Stimulated activated CD4-positive, alpha-beta T cell treated with anti-CD3 and anti-CD28 coated beads, TNF-alpha, amount 100 ng/mL, for 24 hours (primary cell): Measurements from ENCODE around the gene TCAP.
"Not testable (repeated sequence)": the region's sequence is repeated elsewhere in the genome, so short reads cannot be mapped to it uniquely, and the experiment has no call there.

Experiments
- DNase-seq, 3 experiments: peaks; one replicate each; pipeline ENCODE4 v3.0.0-alpha.2; 2020; ENCODE audit warnings: low read depth in 3 of 3

Gene TCAP

DNA sequence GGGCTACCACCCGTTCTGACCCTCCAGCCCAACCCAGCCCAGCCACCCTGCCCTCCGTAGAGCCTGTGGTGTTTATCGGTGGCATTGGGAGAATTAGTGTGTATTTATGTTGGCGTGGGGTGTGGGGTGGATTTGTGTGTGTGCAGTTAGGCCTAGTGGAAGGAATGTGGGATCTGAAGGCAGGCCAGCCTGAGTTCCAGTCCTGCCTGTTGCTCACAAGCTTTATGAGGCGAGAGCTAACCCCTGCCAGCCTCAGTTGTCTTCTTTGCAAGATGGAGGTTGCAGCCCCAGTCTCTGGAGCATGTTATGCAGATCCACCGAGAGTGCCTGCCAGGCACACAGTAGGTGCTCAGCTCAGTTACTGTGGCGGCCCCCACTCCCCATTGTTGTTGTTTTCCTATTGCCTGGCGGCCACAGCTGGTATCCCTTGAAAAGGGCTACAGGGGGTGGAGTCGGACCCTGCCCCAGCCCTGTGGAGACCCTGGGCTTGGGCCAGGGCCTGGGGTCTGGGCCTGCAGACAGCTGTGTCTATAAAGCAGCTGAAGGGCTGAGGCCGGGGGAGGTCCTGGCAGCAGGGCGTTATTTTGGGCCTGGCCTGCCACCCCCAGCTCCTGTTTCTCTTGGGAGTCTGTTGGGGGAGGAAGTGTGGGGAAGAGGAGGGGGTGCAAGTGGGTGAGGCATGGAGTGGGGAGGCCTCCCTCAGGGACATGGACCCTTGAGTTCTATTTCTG, 39.8 kb downstream of the TCAP start:
- DNase-seq = no peak

DNA sequence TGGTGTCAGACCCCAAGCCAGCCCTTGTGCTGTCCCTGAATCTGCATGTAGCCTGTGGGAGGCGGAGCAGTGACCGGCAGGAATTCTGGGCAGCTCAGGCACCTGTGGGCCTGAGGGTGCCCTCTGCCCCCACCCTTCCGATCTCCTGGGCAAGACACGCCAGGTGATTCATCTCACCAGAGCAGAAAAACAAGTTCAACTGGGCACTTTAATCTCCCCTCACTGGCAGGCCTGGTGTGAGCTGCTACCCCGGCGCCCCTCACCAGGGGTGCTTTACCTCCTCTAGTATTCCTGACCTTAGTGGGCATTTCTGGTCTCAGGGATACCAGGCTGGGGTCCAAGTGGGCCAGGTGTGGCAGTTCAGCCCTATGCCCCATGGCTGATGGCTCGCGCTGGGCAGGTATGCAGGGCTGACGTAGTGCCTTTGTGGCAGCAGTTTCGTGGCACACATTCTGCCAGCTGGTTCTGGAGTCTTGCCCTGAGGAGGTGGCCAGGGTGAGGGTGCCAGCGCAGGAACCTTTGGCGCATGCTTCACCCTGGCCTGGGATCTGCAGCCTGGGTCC, 40.7 kb downstream of the TCAP start:
- no peak for DNase-seq

DNA sequence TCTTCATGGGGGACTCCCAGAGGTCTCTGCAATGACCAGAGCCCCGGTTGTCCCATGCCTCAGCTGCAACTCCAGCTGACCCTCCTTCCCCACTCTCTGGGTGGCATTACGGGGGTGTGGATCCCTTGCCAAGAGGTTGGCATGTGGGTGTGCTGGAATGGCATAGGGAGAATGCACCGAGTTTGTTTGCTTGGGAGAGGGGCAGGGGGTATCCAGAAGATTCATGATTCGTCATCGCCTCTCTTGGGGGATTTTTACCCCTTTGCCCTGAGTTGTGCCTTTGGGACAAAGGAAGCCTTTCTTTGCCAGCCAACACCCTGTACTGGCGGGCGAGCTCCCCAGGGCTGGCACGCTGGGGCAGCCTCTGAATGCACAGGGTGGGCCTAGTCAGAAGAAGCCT, 41.2 kb downstream of the TCAP start:
- DNase-seq = no peak

DNA sequence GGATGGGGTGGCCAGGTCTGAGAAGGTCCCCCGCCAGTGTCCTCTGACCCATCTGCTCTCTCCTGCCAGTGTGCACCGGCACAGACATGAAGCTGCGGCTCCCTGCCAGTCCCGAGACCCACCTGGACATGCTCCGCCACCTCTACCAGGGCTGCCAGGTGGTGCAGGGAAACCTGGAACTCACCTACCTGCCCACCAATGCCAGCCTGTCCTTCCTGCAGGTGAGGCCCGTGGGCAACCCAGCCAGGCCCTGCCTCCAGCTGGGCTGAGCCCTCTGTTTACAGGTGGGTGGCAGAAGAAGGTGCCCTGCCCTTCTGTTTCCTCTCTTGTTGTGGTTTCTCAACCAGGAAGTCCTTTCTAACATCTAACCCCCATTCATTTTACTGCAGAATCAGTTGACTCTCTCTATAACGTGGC, 41.8 kb downstream of the TCAP start:
- DNase-seq = no peak

DNA sequence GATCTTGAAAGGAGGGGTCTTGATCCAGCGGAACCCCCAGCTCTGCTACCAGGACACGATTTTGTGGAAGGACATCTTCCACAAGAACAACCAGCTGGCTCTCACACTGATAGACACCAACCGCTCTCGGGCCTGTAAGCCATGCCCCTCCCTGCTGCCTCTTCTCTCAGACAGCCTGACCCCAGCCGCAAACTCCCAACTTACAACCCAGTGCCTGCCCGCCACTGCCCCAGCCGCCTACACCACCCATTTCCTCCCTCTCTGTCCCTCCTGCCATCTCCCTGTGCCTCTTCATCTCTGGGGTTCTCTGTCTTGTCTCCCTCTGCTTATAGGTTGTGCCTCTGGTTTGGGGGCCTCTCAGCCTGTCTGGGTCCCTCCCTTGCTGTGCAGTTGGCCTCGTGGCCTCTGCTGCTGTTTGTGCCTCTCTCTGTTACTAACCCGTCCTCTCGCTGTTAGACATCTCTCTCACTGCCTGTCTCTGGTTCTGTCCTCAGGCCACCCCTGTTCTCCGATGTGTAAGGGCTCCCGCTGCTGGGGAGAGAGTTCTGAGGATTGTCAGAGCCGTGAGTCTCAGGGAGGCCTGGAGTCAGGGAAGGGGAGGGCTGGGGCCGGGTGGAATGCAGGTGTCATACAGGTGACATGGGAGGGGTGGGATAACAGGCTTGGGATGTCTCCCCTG, 44.3 kb downstream of the TCAP start:
- no peak for DNase-seq

DNA sequence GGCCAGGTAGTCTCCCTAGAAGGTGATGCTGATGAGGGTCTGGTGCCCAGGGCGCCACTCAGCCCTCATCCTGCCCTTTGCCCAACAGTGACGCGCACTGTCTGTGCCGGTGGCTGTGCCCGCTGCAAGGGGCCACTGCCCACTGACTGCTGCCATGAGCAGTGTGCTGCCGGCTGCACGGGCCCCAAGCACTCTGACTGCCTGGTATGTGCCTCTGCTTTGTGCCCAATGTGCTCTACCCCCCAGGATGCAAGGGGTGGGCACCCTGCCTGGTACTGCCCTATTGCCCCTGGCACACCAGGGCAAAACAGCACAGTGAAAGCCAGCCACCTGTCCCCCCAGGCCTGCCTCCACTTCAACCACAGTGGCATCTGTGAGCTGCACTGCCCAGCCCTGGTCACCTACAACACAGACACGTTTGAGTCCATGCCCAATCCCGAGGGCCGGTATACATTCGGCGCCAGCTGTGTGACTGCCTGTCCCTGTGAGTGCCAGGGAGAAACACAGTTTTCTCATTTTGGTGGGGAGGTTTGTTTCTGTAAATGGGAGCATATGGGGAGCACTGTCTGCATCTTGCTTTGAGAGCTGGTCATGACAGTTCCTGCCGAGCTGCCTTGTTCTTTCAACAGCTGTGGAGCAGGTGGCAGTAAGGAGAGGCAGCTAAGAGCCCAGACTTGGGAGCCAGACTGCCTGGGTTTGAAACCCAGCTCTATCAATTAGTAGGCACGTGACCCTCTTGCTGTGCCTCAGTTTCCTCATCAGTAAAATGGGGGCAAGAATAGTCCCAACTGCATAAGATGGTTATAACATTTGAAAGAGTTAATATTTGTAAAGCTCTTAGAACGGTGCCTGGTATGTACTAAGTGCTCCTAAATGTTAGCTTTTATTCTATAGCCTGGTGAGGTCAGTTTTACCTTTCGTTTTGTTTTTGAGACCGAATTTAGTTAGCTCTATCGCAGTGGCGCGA, 45.1 kb downstream of the TCAP start:
- DNase-seq = no peak

DNA sequence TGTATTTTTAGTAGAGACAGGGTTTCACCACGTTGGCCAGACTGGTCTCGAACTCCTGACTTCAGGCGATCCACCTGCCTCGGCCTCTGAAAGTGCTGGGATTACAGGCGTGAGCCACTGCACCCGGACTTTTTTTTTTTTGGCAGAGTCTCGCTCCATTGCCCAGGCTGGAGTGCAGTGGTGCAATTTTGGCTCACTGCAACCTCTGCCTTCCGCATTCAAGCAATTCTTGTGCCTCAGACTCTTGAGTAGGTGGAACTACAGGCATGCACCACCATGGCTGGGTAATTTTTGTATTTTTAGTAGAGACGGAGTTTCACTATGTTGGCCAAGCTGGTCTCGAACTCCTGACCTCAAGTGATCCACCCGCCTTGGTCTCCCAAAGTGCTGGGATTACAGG, 45.9 kb downstream of the TCAP start:
- DNase-seq = not testable (repeated sequence)

DNA sequence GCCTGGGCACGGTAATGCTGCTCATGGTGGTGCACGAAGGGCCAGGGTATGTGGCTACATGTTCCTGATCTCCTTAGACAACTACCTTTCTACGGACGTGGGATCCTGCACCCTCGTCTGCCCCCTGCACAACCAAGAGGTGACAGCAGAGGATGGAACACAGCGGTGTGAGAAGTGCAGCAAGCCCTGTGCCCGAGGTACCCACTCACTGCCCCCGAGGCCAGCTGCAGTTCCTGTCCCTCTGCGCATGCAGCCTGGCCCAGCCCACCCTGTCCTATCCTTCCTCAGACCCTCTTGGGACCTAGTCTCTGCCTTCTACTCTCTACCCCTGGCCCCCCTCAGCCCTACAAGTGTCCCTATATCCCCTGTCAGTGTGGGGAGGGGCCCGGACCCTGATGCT, 46.7 kb downstream of the TCAP start:
- DNase-seq = no peak

DNA sequence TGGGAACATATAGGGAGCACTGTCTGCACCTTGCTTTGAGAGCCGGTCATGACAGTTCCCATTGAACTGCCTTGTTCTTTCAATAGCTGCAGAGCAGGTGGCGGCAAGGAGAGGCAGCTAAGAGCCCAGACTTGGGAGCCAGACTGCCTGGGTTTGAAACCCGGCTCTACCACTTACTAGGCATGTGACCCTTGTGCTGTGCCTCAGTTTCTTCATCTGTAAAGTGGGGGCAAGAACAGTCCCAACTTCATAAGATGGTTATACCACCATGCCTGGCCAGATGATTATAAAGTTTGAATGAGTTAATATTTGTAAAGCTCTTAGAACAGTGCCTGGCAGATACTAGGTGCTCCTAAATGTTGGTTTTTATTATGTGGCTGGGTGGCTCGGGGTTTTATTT, 49.1 kb downstream of the TCAP start:
- DNase-seq = no peak

DNA sequence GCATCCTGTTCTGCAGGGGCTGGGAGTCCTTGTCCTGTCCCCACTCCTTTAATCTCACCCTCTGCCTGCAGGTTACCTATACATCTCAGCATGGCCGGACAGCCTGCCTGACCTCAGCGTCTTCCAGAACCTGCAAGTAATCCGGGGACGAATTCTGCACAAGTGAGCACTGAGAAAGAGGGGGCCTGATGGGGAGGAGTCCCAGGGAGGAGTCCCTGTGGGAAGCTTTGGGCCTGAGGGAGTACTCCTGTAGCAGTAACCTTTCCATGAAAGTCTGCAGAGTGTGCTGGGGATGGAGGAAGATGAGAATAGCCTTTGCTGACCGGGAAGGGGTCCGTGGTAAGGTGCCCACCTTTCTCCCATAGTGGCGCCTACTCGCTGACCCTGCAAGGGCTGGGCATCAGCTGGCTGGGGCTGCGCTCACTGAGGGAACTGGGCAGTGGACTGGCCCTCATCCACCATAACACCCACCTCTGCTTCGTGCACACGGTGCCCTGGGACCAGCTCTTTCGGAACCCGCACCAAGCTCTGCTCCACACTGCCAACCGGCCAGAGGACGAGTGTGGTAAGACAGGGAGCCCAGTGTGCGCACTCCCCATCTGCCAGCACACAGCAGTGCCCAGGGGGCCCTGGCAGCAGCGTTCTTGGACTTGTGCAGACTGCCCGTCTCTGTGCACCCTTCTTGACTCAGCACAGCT, 50.4 kb downstream of the TCAP start:
- no peak for DNase-seq
